Germinal center (tissue), 1 donor: ENCODE data around the gene DHRS9.
A peak's percentile ranks its signal among the peaks of the same experiment; 100 is the strongest.
"Not testable (repeated sequence)": the region's sequence is repeated elsewhere in the genome, so short reads cannot be mapped to it uniquely, and the experiment has no call there.

ENCODE experiments used
- DNase-seq: peaks from one replicate; pipeline ENCODE4 v3.0.0; 2012; ENCODE audit warnings: mixed read lengths, low spot score

Gene DHRS9

DNA sequence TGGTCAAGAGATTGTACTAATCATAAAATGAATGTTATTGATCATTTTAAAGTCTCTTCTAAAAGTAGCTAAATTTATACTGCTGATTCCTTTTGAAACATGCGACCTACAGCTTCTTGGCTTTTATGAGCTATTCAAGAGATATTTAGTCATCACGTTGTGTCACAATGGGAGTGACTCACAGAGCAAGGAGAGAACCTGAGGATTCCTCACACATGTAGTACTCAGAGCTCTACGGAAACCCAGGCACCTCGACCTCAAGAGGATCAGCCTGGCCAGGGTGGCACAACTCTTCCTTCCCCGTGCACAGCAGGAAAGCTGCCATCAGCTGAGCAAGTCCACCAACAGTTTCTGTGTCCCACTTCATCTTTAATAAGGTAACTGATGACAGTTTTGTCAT lies at the start of gene DHRS9:
Gene DHRS9 (plus strand): TSS at position 223 of the 400 bp plus-strand sequence. CDS start 12,019 bp downstream, outside the sequence.
- no peak for DNase-seq

GRCh38 chr2:169023161-169023560 lies 46.2 kb upstream of the DHRS9 start:
- no peak for DNase-seq

DNA sequence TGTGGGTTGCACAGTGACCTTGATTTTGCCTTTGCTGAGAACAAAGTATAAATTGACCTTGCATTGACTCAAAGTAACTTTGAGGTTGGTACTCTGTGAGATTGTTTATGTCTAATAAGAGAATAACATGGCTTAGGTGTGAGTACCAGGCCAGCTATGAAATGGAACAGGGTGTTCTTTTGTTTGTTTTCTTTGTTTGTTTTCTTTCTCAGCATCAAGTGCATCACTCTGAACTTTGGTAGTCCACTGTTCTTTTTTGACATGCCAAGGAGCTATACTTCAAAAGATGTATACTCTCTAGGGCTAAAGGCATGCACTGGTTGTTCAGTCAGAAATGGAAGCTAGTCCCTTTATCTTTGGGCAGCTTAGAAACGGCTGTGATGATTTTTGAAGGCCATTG lies 43.3 kb upstream of the DHRS9 start:
- no peak for DNase-seq

- no peak for DNase-seq
Measured at GRCh38 chr2:169027234-169027633, 42.1 kb upstream of the DHRS9 start.

GRCh38 chr2:169029341-169029740 lies 40.0 kb upstream of the DHRS9 start:
- no peak for DNase-seq

- no peak for DNase-seq
Measured at GRCh38 chr2:169031202-169031601, 38.2 kb upstream of the DHRS9 start, which contains the start of gene ABCB11. ABCB11 (minus strand) TSS chr2:169031324; CDS start chr2:169018125, 13,199 bp downstream.

DNA sequence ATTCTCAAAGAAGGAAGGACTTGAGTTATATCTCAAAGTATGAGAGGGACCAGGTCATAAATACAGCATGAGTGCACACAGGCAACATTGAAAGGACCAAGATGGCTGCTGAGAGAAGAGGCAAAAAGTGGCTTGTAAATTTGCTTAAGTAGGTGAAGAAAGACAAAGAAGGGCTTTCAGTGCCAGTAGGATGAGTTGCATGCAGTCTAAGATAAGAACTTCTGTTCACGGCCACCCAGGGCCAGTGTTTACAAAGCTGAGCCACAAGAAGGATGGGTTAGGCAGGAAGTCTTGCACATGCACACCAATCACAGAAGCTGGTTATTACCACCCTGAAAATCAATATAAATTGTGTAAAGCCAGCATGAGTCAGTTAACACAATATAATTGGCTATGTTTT lies 35.1 kb upstream of the DHRS9 start:
- DNase-seq, result no peak

DNA sequence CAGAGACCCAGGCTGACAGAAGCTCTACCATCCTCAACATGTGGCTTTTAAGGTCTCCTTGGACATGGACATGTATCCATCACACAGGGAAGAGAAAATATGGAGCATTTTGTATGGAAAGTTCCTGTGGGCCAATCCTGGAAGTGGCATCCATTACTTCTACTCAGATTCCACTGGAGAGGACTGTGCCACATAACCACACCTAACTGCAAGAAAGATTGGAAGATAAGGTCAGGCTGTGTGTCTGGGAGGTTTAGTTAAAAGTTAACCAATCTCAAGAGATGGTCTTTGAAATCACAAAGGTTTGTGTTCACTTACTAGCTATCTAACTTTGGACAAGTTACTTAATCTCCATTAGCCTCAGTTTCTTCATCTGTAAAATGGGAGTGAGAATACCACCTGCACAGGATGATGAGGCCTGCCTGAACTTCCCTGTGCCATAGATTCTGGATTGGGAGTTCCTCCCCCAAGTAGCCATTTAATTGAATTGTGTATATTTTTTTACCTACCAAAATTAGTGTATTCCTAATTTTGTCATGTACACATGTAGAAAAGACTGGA lies 34.3 kb upstream of the DHRS9 start:
- DNase-seq, result no peak

DNA sequence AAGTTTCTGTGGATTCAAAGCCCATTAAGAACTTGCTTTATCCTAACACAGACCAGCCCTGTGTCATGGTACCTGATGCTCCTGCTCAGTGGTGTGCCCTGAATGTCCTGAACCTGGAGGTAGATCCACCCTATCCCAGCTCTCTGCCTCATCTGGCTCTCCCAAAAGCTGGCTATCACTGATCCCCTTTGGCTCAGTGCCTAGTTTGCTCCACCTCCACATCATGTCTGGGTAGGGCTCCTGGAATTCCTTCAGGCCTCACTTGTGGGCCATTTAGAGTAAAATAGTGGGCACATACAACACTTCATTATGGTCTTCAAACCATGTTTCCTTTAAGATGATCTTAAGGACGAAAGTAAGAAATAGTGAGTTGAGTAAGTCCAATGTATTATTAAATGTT lies 33.5 kb upstream of the DHRS9 start:
- no peak for DNase-seq

- no peak for DNase-seq
Measured at GRCh38 chr2:169036736-169037440, 32.5 kb upstream of the DHRS9 start.

- DNase-seq, result no peak
Measured at GRCh38 chr2:169038338-169038757, 31.0 kb upstream of the DHRS9 start.

DNA sequence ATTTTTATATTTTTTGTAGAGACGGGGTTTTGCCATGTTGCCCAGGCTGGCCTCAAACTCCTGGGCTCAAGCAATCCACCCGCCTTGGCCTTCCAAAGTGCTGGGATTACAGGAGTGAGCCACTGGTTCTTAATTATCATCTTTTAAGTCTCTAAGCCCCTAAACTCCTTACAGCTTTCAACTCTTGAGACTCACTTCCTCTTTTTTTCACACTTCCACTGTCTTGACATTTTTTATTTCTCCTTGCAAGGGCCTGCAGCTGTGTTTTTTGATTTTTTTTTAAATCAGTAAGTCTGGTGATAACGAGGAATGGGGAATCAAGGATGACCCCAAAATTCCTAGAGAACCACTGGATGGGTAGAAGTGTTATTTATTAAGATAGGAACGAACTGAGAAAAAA lies 29.7 kb upstream of the DHRS9 start:
- peak; percentile 30 for DNase-seq

- no peak for DNase-seq
Measured at GRCh38 chr2:169041594-169041993, 27.8 kb upstream of the DHRS9 start.

GRCh38 chr2:169042856-169043255 lies 26.5 kb upstream of the DHRS9 start:
- no peak for DNase-seq

- no peak for DNase-seq
Measured at GRCh38 chr2:169046440-169047151, 22.8 kb upstream of the DHRS9 start.

DNA sequence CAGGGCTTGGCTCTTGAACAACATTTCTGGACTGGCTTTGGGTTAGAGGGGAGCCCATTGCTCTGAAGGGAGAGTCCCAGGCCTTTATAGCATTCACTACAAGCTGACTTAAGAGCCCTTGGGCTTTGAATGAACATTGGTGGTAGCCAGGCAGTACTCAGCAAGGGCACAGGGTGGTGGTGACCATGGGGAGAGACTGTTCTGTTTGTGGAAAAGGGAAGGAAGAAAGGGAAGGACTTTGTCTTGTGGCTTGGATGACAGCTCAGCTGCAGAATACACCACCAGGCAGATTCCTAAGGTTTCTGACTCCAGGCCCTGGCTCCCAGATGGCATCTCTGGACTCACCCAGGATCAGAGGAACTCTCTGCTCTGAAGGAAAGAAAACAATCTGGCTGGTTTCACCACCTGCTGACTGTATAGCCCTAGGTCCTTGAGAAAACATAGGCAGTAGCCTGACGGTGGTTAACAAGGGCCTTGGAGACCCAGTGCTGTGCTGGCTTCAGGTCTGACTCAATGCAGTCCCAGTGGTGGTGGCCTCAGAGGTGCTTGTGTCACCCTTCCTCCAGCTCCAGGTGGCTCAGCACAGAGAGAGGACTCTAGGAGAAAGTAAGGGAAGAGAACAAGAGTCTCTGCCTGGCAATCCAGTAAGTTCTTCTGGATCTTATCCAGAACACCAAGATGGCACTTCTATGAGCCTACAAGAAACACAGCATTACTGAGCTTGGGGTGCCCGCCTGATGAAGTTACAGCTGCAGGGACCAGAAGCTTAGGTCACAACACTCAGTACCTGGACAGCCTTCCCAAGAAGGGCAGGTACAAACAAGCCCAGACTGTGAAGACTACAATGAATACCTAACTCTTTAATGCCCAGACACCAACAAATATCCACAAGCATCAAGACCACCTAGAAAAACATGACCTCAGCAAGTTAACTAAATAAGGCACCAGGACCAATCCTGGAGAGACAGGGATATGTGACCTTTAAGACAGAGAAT lies 21.8 kb upstream of the DHRS9 start:
- no peak for DNase-seq

GRCh38 chr2:169049142-169049541 lies 20.2 kb upstream of the DHRS9 start:
- DNase-seq, result no peak

- DNase-seq, result no peak
Measured at GRCh38 chr2:169050476-169051240, 18.7 kb upstream of the DHRS9 start.

- DNase-seq, result not testable (repeated sequence)
Measured at GRCh38 chr2:169054575-169054974, 14.8 kb upstream of the DHRS9 start.

GRCh38 chr2:169064199-169064598 lies 5.2 kb upstream of the DHRS9 start:
- DNase-seq, result not testable (repeated sequence)

- no peak for DNase-seq
Measured at GRCh38 chr2:169065422-169065821, 3.9 kb upstream of the DHRS9 start.
